Daoy (cell line): Measurements from ENCODE around the gene NETO2. TPM values are rescaled to one million over a fixed set of nuclear protein-coding genes. Genes with fewer than 3 reads are reported as not detected.
"Not testable (repeated sequence)": the region's sequence is repeated elsewhere in the genome, so short reads cannot be mapped to it uniquely, and the experiment has no call there.

Experiments
- DNase-seq: peaks from one replicate; pipeline ENCODE4 v3.0.0-alpha.2; 2015; ENCODE audit warnings: low read depth
- total RNA-seq: library from RNA; depleted of rRNA; stranded (reverse); fragments of >200 nt; shearing (Covaris generic); gene quantifications from 2 replicates; pipeline ENCODE4 v1.2.3, GENCODE V29; 2014; rRNA removed

Gene NETO2, protein sequence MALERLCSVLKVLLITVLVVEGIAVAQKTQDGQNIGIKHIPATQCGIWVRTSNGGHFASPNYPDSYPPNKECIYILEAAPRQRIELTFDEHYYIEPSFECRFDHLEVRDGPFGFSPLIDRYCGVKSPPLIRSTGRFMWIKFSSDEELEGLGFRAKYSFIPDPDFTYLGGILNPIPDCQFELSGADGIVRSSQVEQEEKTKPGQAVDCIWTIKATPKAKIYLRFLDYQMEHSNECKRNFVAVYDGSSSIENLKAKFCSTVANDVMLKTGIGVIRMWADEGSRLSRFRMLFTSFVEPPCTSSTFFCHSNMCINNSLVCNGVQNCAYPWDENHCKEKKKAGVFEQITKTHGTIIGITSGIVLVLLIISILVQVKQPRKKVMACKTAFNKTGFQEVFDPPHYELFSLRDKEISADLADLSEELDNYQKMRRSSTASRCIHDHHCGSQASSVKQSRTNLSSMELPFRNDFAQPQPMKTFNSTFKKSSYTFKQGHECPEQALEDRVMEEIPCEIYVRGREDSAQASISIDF
- 33.8 and 54.7 TPM in 2 replicates for total RNA-seq

DNA sequence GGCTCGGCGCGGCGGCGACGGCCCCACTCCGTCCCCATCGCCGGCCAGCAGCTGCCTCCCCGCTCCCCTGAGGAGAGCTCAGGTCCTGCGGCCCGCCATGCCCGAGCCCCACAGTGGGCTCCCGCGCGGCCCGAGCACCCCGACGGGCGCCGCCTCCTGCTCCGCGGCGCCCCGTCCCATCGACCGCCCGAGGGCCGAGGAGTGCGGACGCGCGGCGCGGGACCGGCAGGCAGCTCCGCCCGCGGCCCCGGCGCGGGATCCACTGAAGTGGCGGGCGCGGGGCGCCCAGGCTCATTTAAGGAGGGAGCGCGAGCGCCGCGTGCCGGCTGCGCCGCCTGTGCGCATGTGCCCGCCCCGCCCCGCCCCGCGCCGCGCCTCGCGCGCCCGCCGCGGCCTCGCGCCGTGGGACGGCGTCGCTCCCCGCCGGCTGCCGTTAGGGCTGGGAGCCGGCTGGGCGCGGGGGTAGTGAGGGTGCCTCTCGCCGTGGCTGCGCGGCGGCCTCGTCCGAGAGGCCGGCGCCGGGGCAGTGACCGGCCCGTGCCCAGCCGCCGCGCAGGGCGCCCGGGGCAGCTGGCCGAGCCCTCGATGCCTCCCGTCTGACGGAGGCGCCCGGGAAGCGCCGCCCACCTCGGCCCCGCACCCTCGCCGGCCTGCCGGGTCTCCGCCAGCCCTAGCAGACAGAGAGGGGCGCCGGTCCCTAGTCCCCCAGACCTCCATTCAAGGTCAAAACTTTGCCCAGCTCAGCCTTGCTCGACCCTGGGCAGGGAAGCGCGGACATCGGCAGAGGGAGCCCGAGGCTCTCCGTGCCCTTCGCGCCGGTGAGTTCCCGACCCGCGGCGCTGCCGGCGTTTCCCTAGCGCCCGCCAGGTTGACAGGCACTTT is at the start of gene NETO2:
TSS of gene NETO2 (minus strand) at position 269 of the 882 bp plus-strand sequence. CDS start 333 bp downstream, outside the sequence.
- DNase-seq = peak; percentile 64

DNA sequence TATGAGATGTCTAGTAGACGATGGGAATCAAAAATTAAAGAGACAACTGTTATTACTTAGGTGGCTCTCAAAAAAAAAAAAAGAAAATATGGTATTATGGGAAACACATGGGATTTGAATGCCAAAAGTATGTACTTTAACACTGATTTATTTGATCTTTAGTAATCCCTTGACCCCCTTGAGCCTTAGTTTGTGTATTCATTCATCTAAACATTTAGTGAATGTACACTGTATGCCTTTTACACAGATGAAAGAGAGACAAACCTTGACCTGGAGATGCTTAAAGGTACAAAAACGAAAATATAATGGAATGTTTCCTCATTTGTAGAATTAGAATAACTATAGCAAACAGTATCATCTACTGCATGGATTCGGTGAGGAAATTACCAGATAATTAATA is 38.6 kb upstream of the NETO2 start:
- DNase-seq = no peak

- not testable (repeated sequence) for DNase-seq
Measured at GRCh38 chr16:47181066-47181465, 37.3 kb upstream of the NETO2 start.

GRCh38 chr16:47180073-47180472 is 36.3 kb upstream of the NETO2 start:
- no peak for DNase-seq

GRCh38 chr16:47175152-47175551 is 31.4 kb upstream of the NETO2 start:
- DNase-seq = no peak

GRCh38 chr16:47162670-47163420 is 19.1 kb upstream of the NETO2 start:
- DNase-seq = no peak

GRCh38 chr16:47161464-47161863 is 17.7 kb upstream of the NETO2 start:
- no peak for DNase-seq

DNA sequence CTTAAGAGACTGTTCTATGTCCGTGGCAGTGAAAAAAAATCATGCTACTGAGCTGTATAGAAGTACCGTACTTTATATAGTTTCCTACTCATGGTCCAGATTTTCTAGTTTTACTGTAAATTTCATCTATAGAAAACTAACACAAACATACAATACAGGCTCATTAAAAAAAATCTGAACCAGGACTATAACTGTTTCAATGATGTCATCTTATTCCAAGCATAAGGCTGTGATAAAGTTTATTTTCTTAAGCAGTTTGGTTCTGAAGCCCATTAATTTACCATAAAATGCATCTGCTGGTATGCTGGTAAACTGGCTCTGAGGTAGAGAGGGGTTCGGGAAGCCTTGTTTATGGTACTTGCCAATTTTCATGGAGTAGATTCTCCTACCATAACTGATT is 16.7 kb upstream of the NETO2 start:
- no peak for DNase-seq

DNA sequence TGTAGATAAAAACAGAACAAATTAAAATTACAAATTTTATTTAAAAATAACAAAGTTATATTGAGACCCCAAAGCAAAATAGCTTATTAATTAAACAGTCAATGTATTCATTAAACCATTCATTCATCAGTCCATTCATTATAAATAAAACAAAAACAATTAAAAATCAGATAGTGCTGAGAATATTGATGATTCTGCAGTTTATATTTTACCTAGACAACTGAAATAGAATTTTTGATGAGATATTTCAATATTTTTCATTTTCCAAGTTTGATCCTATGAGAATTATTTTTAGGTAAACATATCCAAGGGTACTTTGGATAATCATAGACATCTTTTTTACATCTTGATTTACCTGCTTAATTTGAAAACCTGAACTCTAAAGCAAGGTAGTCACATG is 15.2 kb upstream of the NETO2 start:
- no peak for DNase-seq

DNA sequence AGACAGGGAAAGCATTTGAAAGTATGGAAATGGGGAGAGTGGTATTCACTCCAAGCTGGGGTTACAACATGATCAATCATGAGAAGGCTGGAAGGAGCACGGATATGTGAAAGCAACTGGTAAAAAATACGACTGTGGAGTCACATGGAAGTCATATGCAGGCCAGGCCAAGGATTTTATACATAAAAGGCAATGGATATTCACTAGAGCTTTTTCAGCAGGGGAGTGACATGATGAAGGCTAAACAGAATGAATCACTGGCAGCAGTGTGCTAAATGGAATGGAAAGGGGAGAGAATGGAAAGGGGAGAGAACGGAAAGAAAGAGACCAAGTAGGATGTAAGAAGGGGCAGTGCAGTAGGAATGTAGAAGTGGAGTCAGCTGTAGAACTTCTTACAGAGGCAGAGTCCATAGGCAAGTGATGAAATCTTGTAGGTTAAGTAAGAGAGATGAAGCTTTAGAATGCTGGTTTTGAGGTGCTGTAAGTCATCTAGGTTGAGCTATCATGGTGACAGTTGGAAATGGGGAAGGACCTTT is 13.0 kb upstream of the NETO2 start:
- DNase-seq = no peak

GRCh38 chr16:47152501-47152900 is 8.8 kb upstream of the NETO2 start:
- DNase-seq = not testable (repeated sequence)

- no peak for DNase-seq
Measured at GRCh38 chr16:47150067-47150466, 6.3 kb upstream of the NETO2 start.

- DNase-seq = no peak
Measured at GRCh38 chr16:47144559-47144877, 773 bp upstream of the NETO2 start.

DNA sequence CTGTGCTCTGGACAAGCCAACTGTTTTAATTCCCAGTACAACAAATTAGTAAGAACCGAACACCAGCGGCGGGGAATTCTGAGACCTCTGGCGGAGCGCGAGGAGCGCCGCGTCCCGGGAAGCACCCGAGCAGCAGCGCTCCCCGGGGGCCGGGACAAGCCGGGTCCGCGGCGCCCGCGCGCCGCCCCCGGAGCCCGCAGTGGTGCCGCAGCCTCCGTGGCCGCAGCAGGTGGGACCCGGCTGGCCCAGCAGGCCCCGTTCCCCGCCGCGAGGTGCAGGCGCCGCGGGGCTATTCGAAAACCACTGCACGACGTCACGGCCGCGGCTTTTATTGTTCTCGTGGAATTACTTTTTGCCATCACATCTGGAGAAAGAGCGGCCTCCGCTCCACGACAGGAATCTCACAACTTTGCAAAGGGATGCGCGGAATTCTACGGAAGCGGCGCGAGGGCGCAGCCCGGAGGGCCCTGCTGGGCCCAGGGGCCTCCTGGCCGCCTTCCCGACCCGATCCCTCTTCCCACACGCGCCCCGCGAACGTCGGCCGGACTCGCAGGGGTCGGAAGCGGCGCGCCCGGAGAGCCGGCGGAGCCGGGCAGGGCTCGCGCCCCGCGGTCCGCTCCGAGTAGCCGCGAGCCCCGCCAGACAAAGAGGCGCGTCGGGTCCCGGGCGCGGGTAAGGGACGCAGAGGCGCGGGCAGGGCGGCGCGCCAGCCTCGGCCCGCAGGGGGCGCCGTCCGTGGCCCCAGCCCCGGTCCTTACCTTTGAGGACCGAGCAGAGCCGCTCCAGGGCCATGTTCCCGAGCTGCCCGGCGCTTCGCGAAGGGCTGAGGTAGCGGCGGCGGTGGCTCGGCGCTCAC is 696 bp downstream of the NETO2 start:
- peak; percentile 81 for DNase-seq

DNA sequence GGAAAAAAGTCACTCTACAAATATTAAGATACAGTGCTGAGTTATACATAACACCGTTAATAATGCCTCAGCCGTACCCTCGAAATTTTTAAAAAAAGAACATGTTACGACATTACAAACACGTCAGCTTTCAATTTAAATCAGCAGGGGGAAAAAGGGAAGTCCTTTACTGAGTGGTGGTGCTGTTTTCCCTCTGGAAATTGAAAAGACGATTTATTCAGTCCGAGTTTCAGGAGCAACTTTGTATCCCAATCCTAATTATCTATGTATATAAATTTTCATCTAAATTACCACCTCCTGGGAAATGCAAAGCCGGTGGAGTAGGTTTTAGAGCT is 1.3 kb downstream of the NETO2 start:
- peak; percentile 15 for DNase-seq

- peak; percentile 88 for DNase-seq
Measured at GRCh38 chr16:47141773-47142485, 1.8 kb downstream of the NETO2 start.

GRCh38 chr16:47140686-47141085 is 3.1 kb downstream of the NETO2 start:
- DNase-seq = no peak

GRCh38 chr16:47139561-47140185 is 4.1 kb downstream of the NETO2 start:
- no peak for DNase-seq

GRCh38 chr16:47137925-47138324 is 5.8 kb downstream of the NETO2 start:
- DNase-seq = peak; percentile 43
